Erythroblast (primary cell): Measurements from ENCODE around the gene PDIA2.

Experiments used
- GATA1 ChIP-seq: IDR thresholded peaks from 2 replicates; pipeline ENCODE4 v1.6.1; 2011; ENCODE audit warnings: low read depth, mild to moderate bottlenecking, control low read depth, low read length, moderate library complexity
- POLR2A ChIP-seq: IDR thresholded peaks from 2 replicates; pipeline ENCODE4 v1.6.1; 2011; ENCODE audit warnings: mild to moderate bottlenecking, low read length

DNA sequence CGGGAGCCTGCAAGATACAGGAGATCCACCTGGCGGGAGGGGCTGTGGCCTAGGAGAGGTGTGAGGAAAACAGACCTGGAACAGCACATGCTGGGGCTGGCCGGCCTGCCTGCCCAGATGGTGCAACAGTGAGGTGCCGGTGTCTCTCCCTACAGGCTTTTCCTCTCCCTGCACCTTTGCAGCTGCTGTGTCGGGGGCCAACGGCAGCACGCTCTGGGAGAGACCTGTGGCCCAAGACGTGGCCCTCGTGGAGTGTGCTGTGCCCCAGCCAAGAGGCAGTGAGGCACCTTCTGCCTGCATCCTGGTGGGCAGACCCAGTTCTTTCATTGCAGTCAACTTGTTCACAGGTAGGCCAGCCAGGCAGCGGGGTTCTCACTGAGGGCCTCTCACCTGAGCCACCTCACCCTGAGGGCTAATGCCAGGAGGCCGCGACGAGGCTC, 23.1 kb upstream of the PDIA2 start:
- TF ChIP-seq POLR2A (no peak), GATA1 (no peak)
